Stimulated activated CD4-positive, alpha-beta T cell treated with anti-CD3 and anti-CD28 coated beads, Interleukin-1b, Interleukin-23, amount 100 ng/mL, for 4 hours (primary cell): ENCODE data around the gene GNAL.
"Not testable (repeated sequence)": the region's sequence is repeated elsewhere in the genome, so short reads cannot be mapped to it uniquely, and the experiment has no call there.

Experiments
- DNase-seq, 2 donors: peaks; one replicate each; pipeline ENCODE4 v3.0.0-alpha.2; 2020; ENCODE audit warnings: low read depth in 2 of 2

GNAL gene

DNA sequence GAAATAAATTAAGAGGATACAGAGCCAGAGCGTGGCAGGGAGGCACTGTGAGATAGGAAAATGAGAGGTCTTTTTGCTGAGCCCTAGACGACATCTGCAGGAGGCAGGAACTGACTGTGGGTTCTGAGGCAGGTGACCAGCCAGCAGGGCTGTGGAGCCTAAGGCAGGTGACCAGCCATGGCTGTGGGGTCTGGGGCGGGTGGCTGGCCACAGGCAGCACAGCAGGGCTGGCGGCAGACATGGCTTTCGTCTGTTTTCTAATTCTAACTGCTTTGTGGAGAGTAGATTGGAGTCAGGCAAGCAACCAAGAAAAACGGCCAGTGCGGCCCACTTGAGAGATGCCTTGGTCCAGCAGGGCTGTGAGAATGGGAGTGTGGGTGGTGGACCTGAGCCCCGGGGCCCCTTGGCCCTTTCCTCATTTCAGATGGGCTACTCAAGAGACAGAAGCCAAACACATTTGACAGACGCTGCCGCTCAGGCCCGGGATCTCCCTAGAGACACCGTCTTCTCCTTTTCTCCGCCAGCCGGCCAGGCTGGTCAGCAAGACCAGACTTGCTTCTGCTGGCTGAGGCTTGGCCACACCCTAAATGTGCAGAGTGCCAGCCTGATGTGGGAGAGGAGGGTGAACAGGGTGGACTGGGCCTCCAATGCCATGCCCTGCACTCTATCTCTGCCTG, 19.7 kb upstream of the GNAL start:
- no peak for DNase-seq

DNA sequence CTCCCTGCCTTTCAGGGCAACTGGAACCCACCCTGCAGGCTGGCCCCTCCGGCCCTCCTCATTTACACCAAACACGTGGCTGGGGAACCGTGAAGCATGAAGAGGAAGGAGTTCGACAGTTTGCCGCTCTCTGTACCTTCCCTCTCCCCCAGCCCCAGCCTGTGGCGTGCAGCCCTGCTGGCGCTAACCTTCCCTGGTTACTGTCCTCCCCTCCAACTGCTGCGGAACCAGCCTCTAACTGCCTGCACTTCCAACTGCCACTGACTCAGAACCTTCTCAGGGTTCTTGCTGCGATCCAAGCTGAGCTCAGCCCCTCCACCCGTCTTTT, 19.2 kb upstream of the GNAL start:
- no peak for DNase-seq

DNA sequence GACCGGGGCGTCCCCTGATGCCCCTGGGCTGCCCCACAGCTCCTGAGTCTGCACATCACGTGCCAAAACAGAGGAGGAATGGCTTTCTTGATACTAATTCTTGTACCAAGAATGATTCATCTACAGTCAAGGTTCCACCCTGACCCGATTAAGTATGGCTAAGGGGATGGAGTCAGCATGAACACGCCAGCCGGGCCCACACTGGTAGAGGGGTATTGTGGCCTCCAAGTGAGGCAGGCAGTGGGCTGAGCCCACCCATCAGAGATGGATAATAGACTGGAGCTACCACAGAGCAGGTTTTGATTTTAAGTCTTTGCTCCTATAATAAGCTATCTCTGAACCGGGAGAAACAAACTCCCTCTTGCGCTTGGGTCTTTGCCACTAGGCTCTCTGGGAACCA, 17.9 kb upstream of the GNAL start:
- DNase-seq, result no peak

DNA sequence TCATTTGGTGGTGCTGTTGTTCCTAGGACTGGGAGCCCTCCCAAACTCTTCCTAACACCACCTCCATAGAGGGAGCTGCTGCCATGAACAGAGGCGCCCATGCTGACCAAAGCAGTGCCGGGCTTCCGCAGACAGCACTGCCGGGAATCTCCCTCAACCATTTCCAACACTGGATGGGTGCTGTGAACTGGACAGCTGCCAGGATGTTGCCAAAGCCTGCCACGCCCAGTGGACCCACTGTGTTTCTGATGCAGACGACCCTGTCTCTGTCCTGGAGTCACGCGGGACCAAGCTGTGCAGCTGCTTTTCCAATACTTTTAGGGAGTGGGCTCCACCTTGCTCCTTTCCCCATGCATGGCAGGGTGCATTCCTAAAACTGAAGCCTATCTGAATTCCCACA, 16.9 kb upstream of the GNAL start:
- DNase-seq, result no peak

DNA sequence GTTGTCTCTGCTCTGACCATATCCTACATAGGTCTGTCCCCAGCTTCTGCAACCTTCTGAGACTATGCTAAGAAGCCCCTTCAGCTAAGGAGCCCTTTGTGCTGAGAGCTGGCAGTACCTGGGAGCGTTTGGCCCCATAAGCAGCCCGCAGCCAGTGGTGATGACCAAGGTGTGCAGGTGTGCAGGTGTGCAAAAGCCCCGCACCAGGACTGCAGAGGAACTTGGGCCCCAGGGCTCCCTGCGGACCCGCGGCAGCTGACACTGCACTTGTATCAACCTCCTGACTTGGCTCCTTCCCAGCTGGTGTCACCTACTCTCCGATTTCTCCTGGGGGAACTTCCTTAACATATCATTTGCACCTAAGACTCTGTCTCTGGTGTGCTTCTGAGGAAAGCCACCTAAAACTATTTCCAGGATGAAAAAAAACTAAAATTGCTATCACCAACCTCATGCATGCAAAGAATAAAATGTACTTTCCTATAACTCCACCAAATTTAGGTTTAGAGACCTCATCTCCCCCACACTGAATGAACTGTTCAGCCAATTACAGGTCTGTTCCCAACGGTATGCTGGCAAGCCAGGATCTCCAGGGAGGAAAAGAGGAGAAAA, 16.1 kb upstream of the GNAL start:
- no peak for DNase-seq

DNA sequence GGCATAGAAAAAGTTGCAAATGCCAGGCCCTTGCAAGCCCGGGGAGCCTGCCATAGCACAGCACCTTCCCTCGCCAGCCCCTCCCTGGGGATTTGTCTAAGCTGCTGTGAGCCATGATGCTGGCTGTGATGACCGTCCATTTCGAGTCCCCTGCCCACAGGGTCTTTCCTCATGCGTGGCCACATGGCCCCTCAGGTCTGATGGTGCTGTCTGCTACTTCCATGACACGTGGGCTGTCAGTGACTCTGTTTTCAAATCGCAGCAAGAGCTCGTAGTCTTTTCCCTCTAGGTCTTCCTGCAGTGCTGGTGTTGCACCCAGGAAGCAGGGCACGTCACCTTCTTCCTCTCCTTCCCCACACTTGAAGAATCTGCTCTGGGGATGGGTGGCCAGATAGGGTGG, 15.5 kb upstream of the GNAL start:
- DNase-seq, result no peak

DNA sequence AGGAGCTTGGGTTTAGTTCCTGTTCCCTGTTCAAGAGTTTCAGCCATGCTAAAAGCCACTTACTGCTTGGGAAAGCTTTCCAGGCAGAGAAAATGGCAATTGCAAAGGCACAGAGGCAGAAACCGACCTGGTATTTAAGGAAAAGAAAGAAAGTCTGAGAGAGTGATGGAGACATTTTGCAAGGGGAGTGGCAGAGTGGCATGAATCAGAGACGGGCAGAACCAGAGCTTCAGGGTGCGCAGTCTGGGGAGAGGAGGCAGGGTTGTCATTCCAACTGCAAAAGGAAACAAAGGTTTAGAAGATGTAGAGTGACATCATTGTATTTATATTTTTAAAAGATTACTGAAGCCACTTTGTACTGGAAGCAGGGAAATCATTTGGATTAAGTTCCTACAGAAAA, 14.9 kb upstream of the GNAL start:
- DNase-seq, result no peak

DNA sequence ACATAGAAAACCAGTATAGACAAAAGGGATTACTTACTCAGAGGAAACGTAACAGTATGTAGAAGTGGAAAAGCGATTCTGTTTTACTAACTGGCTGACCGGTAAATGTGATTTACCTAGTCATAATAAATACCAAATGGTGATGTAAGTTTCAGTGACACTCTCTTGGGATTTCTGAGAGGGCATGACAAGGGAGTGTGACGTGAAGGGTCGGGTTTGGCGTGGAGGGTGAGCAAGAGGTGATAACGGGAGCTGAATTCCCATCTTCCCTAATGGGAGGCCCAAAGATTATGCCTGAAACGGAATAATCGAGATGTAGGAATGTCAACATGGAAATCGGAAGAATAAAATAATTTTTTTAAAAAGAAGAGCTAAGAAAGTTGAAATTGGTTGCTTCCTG, 12.7 kb upstream of the GNAL start:
- no peak for DNase-seq

DNA sequence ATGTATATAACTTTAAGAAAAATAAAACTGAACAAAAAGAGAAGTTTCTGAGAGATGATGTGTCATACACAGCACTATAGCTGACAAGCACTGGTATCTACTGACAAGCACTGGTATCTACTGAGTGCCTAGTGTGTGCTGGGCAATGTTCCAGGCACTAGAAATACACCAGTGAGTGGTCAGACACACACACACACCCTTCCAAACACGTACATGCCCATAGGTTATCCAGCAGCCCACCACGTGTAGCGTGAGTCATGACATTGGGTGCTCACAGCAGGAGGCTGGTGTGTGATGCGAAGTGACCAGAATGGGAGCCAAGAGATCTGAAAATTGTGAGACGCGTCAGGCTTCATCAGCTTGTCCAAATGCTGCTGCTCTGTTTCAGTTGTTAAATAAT, 12.2 kb upstream of the GNAL start:
- DNase-seq, result no peak

DNA sequence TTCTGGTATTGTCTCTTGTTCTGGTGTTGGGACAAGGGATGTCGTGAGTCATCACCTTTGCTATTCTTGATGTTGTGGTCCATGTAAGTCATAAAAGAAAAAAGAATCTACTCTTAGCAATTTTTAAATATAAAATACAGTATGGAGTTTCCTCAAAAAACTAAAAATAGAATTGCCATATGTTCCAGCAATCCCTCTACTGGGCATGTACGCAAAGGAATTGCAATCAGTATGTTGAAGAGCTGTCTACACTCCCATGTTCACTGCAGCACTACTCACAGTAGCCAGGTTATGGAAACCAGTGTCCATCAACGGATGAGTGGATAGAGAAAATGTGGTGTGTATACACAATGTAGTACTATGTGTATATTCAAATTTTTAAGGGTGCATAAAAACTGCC, 10.9 kb upstream of the GNAL start:
- DNase-seq, result no peak

DNA sequence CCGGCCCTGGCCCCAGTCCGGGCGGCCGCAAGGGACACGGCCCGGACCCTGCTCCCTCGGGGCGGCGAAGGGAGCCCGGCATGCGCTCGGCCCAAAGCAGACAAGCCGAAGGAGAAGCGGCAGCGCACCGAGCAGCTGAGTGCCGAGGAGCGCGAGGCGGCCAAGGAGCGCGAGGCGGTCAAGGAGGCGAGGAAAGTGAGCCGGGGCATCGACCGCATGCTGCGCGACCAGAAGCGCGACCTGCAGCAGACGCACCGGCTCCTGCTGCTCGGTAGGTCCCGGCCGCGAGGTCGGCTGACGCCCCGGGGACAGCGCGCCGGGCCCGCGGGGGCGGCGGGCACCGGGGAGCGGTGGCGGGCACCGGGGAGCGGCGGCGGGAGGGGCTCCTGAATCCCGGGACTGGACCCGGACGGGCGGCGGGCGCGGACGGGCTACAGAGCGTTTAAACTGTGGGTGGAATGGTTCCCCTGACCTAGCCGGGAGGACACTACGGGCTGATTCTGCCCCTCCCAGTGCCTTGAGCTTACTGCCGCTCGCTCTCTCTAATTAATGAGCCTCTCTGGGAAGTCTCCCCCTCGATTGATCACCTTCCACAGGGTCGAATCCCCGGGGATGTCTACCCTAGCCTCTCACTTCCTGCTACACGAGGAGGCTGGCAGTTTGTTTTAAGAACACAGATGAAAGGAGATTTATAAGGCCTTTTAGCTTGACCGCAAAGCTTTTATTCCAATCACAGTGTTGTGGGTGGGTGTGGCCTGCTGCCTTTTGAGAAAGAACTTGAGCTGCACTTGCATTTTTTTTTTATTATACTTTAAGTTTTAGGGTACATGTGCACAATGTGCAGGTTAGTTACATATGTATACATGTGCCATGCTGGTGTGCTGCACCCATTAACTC, 853 bp downstream of the GNAL start:
- no peak for DNase-seq

DNA sequence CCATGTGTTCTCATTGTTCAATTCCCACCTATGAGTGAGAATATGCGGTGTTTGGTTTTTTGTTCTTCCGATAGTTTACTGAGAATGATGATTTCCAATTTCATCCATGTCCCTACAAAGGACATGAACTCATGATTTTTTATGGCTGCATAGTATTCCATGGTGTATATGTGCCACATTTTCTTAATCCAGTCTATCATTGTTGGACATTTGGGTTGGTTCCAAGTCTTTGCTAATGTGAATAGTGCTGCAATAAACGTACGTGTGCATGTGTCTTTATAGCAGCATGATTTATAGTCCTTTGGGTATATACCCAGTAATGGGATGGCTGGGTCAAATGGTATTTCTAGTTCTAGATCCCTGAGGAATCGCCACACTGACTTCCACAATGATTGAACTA, 1.6 kb downstream of the GNAL start:
- not testable (repeated sequence) for DNase-seq

DNA sequence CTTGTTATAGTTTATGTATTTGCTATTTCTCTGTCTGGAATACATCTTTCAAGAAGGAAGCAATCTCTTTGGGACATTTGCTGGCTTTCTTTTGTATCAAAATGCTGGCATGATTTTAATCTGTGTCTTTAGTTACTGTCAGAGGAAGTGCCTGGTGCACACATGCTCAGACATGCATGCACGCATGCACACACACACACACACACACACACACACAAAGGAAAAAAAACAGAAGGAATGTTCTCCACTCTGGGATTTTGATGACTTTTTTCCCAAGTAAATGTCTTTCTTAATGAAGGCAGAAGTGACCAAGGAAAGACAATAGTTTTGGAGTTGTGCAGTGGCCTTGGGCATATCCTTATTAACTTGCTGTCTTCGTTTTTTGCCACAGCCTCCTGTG, 6.7 kb downstream of the GNAL start:
- DNase-seq, result no peak

DNA sequence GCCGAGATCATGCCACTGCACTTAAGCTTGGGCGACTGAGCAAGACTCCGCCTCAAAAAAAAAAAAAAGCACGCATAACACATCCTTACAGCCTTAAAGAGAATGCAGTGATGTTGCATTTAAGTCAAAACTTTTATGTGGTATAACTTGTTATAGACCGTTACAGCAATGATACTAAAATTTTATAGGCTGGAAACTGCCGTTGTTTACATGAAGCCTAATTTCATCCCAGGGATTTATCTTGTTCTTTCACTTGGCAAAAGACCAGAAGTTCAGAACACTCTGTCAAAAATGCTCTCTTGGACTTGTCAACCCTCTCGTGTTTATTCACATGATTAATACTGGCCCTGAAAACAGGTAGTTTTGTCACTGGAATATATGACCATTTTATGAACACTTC, 7.4 kb downstream of the GNAL start:
- no peak for DNase-seq

DNA sequence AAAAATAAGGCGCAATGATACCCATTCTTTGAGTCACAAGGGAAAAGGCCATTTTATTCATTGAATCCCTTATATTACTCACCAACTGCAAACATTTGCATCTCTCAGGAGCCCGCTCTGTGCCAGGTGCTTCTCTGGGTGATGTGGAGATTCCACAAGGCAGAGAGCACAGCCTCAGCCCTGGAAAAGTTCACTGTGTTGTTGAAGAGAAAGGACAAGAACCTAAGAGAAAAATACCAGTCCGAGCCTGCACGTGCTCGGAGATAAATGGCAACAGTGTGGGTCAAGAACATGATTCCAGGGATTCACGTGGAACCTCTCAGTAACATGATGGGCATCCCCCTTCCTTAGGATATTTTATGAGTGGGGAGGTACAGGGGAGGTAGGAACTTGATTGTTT, 11.8 kb downstream of the GNAL start:
- no peak for DNase-seq

DNA sequence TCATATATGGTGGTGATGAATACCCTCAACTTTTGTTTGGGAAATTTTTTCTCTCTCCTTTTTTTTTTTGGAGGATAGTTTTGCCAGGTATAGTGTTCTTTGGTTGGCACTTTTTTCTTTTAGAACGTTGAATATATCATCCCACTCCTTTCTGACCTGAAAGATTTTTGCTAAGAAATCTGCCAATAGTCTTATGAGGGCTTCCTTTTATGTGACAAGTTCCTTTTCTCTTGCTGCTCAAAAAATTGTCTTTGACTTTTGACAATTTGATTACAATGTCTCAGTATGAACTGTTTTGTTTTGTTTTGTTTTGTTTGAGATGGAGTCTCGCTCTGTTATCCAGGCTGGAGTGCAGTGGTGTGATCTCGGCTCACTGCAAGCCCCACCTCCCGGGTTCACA, 21.5 kb downstream of the GNAL start:
- DNase-seq, result no peak

DNA sequence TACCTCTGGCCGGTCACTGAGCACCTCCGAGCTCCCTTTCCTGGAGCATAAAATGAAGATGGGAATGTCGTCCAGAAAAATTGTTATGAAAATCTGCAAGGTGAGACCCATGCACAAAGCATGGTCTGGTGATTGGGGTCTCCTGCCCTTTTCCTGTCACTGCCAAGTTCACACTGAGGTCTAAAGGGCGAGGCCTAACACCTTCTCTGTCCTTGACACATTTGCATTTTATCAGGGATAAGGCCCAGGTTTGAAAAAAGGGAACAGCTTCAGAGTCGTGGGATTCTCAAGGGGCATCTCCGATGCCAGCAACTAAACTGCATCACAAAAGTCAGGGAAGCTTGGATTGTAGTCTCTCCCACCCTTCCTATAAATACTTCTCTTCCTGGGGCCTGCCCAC, 24.7 kb downstream of the GNAL start:
- DNase-seq, result no peak

DNA sequence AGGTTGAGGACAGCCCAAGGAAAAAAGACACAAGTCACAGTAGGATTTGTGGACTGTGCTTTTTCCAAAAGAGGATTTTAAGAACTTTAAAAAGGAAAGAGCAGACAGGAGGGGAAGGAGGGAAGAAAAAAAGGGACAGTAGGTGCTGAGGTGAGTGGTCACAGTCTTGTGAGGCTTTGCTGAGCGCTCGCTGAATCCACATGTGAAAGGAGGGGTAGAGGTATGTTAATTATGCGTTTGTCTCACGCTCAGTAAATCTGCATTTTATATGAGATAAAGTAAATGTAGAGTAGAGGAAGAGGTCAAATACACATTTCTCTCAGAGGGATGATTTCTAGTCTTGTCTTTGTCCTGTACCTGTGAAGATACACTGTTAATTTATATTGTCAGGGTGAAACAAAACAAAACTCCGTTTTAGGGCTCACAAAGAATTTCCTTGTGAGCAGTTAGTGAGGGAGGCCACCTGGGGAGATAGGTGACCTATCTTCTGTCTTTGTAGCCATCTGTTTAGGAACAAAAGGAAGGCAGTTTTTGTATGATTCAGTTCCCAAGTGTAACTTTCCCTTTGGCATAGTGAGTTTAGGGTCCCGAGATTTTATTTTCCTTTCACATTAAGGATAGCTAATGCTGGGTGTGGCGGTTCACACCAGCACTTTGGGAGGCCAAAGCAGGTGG, 25.3 kb downstream of the GNAL start:
- DNase-seq, result no peak

DNA sequence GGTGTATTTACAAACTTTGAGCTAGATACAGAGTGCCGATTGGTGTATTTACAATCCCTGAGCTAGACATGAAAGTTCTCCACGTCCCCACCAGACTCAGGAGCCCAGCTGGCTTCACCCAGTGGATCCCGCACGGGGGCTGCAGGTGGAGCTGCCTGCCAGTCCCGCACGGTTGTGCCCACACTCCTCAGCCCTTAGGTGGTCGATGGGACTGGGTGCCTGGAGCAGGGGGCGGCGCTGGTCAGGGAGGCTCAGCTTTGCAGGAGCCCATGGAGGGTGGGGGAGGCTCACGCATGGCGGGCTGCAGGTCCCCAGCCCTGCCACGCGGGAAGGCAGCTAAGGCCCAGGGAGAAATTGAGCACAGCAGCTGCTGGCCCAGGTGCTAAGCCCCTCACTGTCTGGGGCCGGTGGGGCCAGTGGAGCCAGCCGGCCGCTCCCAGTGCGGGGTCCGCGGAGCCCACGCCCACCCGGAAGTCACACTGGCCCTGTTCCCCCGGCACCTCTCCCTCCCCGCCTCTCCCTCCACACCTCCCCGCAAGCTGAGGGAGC, 27.8 kb downstream of the GNAL start:
- not testable (repeated sequence) for DNase-seq

DNA sequence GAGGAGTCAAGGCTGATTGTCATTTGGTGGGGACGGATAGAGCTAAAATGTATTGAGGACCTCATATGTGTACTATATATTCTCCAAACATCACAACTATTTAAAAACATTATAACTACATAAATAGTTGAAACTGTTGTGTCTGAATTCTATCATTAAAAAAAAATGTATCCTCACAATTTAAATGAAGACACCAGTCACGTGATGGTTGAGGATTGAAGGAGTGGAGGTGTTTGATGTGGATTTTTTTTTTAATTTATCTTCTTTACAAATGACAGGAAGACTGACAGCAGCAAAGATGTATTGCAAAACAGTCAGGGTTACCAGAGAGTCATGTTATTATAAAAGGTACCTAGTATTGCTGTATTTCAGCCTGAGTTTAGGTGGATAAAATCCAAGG, 30.0 kb downstream of the GNAL start:
- no peak for DNase-seq

DNA sequence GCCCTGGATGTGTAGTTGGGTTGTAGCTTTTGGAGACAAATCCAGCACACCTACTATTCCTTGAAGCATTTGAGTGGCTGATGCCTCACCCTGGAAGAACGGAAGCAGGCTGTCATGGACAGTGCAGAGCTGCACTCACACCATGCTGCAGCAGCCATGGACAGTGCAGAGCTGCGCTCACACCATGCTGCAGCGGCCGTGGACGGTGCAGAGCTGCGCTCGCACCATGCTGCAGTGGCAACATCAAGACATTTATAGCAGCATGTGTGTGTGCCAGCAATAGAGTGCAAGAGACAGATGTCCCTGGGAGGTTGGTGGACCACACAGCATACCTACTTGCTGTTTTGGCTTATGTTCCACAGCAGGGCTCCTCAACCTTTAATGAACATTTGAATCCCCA, 30.6 kb downstream of the GNAL start:
- no peak for DNase-seq

DNA sequence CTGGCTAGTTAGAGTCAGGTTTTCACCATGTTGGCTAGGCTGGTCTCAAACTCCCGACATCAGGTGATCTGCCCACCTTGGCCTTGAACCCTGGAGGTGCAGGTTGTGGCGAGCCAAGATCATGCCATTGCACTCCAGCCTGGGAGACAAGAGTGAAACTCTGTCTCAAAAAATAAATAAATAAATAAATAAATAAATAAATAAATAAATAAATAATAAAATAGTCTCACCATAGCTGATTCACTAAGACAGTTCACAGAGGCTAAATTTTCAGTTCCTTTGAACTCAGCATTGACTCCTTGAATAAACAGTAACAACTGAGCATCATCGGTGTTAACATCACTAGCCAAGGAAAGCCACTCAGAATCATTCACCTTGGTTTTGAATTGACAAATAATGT, 32.7 kb downstream of the GNAL start:
- DNase-seq, result no peak
